PFSK-1 (cell line): Measurements from ENCODE around the gene CACNA1B.

Experiments
- FOXP2 ChIP-seq: optimal IDR thresholded peaks from 2 replicates; pipeline ENCODE3; 2011; ENCODE audit warnings: borderline replicate concordance, control low read depth, inconsistent platforms; ENCODE audit not compliant: insufficient read depth; ENCODE audit errors: extremely low read length, extremely low read depth
- POLR2AphosphoS5 ChIP-seq: IDR thresholded peaks from 2 replicates; pipeline ENCODE4 v1.6.1; 2012; ENCODE audit warnings: low read depth, mild to moderate bottlenecking, control low read depth, low read length, moderate library complexity
- SIN3A ChIP-seq: IDR thresholded peaks from 2 replicates; pipeline ENCODE4 v1.6.1; 2012; ENCODE audit warnings: mild to moderate bottlenecking, low read length, moderate library complexity, borderline replicate concordance; ENCODE audit not compliant: insufficient read depth
- TAF1 ChIP-seq: IDR thresholded peaks from 2 replicates; pipeline ENCODE4 v1.6.1; 2012; ENCODE audit warnings: low read length, control low read depth, borderline replicate concordance; ENCODE audit not compliant: insufficient read depth
- TF ChIP-seq, protein P1 (sequence below), 2 experiments: IDR thresholded peaks; 2 replicates each; pipeline versions ENCODE4 v1.6.1 to v1.8.0; 2011 to 2012; ENCODE audit warnings: low read depth in 2 of 2, low read length in 2 of 2, control low read depth in 1 of 2, inconsistent platforms in 1 of 2, mild to moderate bottlenecking in 1 of 2, moderate library complexity in 1 of 2; ENCODE audit not compliant: insufficient read depth in 1 of 2

The CACNA1B gene

DNA sequence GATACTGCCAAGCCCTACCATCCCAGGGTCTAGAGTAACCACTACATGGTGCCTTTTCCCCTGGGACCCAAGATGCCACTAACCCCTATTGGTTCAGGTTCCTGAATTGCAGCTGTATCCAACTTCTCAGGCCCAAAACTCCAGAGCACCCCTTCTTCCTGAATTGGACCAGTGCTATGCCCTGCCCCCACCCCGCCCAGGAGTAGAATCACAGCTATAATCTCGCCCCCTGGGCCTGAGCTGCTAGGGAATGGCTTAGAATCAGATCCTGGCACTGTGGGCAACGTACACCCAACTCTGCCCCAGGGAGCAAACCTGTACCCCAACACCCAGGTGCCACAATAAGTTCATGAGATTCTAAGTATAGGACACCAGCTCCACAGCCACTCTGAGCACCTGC, 206.3 kb downstream of the CACNA1B start:
- no peak for TF ChIP-seq SIN3A
- TF ChIP-seq POLR2AphosphoS5: no peak
- TF ChIP-seq TAF1: no peak

GRCh38 chr9:138085568-138085967, 208.0 kb downstream of the CACNA1B start:
- no peak for TF ChIP-seq POLR2AphosphoS5
- TF ChIP-seq TAF1: no peak
- TF ChIP-seq SIN3A: no peak
- no peak for TF ChIP-seq FOXP2
- TF ChIP-seq, protein P1, sequence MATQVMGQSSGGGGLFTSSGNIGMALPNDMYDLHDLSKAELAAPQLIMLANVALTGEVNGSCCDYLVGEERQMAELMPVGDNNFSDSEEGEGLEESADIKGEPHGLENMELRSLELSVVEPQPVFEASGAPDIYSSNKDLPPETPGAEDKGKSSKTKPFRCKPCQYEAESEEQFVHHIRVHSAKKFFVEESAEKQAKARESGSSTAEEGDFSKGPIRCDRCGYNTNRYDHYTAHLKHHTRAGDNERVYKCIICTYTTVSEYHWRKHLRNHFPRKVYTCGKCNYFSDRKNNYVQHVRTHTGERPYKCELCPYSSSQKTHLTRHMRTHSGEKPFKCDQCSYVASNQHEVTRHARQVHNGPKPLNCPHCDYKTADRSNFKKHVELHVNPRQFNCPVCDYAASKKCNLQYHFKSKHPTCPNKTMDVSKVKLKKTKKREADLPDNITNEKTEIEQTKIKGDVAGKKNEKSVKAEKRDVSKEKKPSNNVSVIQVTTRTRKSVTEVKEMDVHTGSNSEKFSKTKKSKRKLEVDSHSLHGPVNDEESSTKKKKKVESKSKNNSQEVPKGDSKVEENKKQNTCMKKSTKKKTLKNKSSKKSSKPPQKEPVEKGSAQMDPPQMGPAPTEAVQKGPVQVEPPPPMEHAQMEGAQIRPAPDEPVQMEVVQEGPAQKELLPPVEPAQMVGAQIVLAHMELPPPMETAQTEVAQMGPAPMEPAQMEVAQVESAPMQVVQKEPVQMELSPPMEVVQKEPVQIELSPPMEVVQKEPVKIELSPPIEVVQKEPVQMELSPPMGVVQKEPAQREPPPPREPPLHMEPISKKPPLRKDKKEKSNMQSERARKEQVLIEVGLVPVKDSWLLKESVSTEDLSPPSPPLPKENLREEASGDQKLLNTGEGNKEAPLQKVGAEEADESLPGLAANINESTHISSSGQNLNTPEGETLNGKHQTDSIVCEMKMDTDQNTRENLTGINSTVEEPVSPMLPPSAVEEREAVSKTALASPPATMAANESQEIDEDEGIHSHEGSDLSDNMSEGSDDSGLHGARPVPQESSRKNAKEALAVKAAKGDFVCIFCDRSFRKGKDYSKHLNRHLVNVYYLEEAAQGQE (IDR thresholded peaks at IDR 0.05; ENCODE audit: insufficient read depth in 1 of 2, low read depth in 2 of 2, low read length in 2 of 2): no peak

- no peak for TF ChIP-seq FOXP2
- TF ChIP-seq TAF1: no peak
- TF ChIP-seq SIN3A: no peak
- no peak for TF ChIP-seq POLR2AphosphoS5
- TF ChIP-seq, protein P1 (IDR thresholded peaks at IDR 0.05; ENCODE audit: insufficient read depth in 1 of 2, low read depth in 2 of 2, low read length in 2 of 2): no peak
These were observed 216.4 kb downstream of the CACNA1B start for GRCh38 chr9:138094028-138094427.

GRCh38 chr9:138095813-138096518, 218.4 kb downstream of the CACNA1B start:
- TF ChIP-seq TAF1 (no peak), SIN3A (no peak), POLR2AphosphoS5 (no peak), FOXP2 (no peak)
- TF ChIP-seq, protein P1 (IDR thresholded peaks at IDR 0.05; ENCODE audit: insufficient read depth in 1 of 2, low read depth in 2 of 2, low read length in 2 of 2): no peak

DNA sequence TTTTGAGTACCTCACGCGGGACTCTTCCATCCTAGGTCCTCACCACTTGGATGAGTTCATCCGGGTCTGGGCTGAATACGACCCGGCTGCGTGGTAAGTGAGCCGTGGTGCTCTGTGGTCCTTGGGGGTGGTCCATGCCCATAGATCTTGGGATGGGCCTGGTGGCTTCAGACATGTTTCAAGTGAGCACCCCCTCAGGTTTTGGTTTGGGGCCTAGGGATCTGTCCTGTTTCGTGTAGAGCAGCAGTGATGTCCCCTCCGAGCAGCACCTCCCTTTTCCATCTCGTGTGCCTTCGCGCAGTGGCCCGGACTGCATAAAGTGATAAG, 218.9 kb downstream of the CACNA1B start:
- TF ChIP-seq POLR2AphosphoS5 (no peak), FOXP2 (no peak), TAF1 (no peak), SIN3A (no peak)
- TF ChIP-seq, protein P1 (IDR thresholded peaks at IDR 0.05; ENCODE audit: insufficient read depth in 1 of 2, low read depth in 2 of 2, low read length in 2 of 2): no peak
